HCT116 (cell line): Measurements from ENCODE around the gene NIBAN1. TPM values are rescaled to one million over a fixed set of nuclear protein-coding genes. Genes with fewer than 3 reads are reported as not detected.

Experiments
- ATAC-seq: fragments of 200-7000 bp; cut with Tn5 transposase; 2 replicates; pipeline ENCODE4 v1.9.1; 2020; ENCODE audit warnings: mild to moderate bottlenecking, moderate library complexity
- BruUV-seq: library from RNA; stranded (reverse); fragments of 400-500 nt; replicated peaks from 2 replicates; lab custom pipeline; 2021; lab: Mats Ljungman, UMichigan
- CTCF ChIA-PET: fragments of 300-600 bp; sonication (Branson Sonifier 250); formaldehyde crosslinking; loops from one replicate; lab custom pipeline; 2021; ENCODE audit warnings: antibody characterized with exemption; lab: Charles Lee
- POLR2A ChIA-PET: fragments of 300-600, 350-600 bp; sonication (Branson Sonifier 250); formaldehyde crosslinking; loops from one replicate; lab custom pipeline; 2021; ENCODE audit warnings: antibody characterized with exemption; lab: Charles Lee
- RAD21 ChIA-PET, 2 experiments: fragments of 300-600 bp; sonication (Branson Sonifier 250); formaldehyde crosslinking; loops; one replicate each; lab custom pipeline; 2023; ENCODE audit warnings: low total read pairs in 2 of 2; ENCODE audit not compliant: uncharacterized antibody in 2 of 2, unreplicated experiment in 2 of 2, low non-redundant PET in 1 of 2; lab: Charles Lee
- DNase-seq: peaks from one replicate; pipeline ENCODE4 v3.0.0-alpha.2; 2010; ENCODE audit warnings: low read depth, low spot score
- H2AFZ ChIP-seq: fragments of 200-600 bp; shearing (Covaris generic), sonication (generic); 2 replicates; pipeline ENCODE4 v1.6.1; 2017; ENCODE audit warnings: low read depth, mixed run types, mixed read lengths, antibody characterized with exemption, low read length; ENCODE audit not compliant: poor library complexity, severe bottlenecking
- H3K27ac ChIP-seq: 2 replicates; pipeline ENCODE4 v1.5.1; 2012; ENCODE audit warnings: low read depth, low read length
- H3K27me3 ChIP-seq: fragments of 200-600 bp; sonication (generic); 2 replicates; pipeline ENCODE4 v1.6.1; 2016; ENCODE audit warnings: mixed run types, low read length, mixed read lengths; ENCODE audit not compliant: insufficient read depth
- H3K36me3 ChIP-seq, 2 experiments: fragments of 200-500 bp in 1 of 2; fragments of 200-600 bp in 1 of 2; sonication (Bioruptor generic) in 1 of 2; sonication (generic) in 1 of 2; 2 replicates each; pipeline versions ENCODE4 v1.5.1 to v1.6.1; 2014 to 2016; ENCODE audit warnings: low read length in 2 of 2, inconsistent platforms in 1 of 2, mixed read lengths in 1 of 2, mixed run types in 1 of 2; ENCODE audit not compliant: insufficient read depth in 2 of 2, control insufficient read depth in 1 of 2
- H3K4me1 ChIP-seq, 2 experiments: fragments of 200-600 bp in 1 of 2; sonication (generic) in 1 of 2; 2 replicates each; pipeline versions ENCODE4 v1.5.1 to v1.6.1; 2012 to 2017; ENCODE audit warnings: low read length in 2 of 2, inconsistent platforms in 1 of 2, mild to moderate bottlenecking in 1 of 2, mixed read lengths in 1 of 2, mixed run types in 1 of 2, moderate library complexity in 1 of 2; ENCODE audit not compliant: insufficient read depth in 2 of 2, control insufficient read depth in 1 of 2
- H3K4me2 ChIP-seq: fragments of 200-600 bp; sonication (generic); 2 replicates; pipeline ENCODE4 v1.6.1; 2017; ENCODE audit warnings: mixed run types, low read length, mixed read lengths
- H3K4me3 ChIP-seq, 2 experiments: fragments of 200-600 bp in 1 of 2; sonication (generic) in 1 of 2; replicated peaks in 1 of 2; 2 replicates each; pipeline ENCODE4 v1.5.1; 2011 to 2016; ENCODE audit warnings: low read length in 2 of 2, control low read depth in 1 of 2, low read depth in 1 of 2, mild to moderate bottlenecking in 1 of 2, mixed read lengths in 1 of 2, mixed run types in 1 of 2
- H3K79me2 ChIP-seq: fragments of 200-600 bp; sonication (generic); 2 replicates; pipeline ENCODE4 v1.6.1; 2017; ENCODE audit warnings: mild to moderate bottlenecking, mixed run types, low read length, moderate library complexity, mixed read lengths; ENCODE audit not compliant: insufficient read depth
- H3K9ac ChIP-seq: fragments of 200-600 bp; sonication (generic); 2 replicates; pipeline ENCODE4 v1.6.1; 2016; ENCODE audit warnings: low read length, mixed read lengths
- H3K9me2 ChIP-seq: fragments of 200-600 bp; sonication (generic), shearing (Covaris generic); 2 replicates; pipeline ENCODE4 v1.6.1; 2017; ENCODE audit warnings: mixed run types, mild to moderate bottlenecking, moderate library complexity; ENCODE audit not compliant: insufficient read depth
- H3K9me3 ChIP-seq, 2 experiments: fragments of 200-500 bp in 1 of 2; fragments of 200-600 bp in 1 of 2; sonication (Bioruptor generic) in 1 of 2; sonication (generic) in 1 of 2; 2 replicates each; pipeline ENCODE4 v1.6.1; 2014 to 2017; ENCODE audit warnings: low read length in 2 of 2, mixed read lengths in 2 of 2, inconsistent platforms in 1 of 2, low read depth in 1 of 2, mild to moderate bottlenecking in 1 of 2, mixed run types in 1 of 2, moderate library complexity in 1 of 2; ENCODE audit not compliant: control insufficient read depth in 1 of 2, insufficient read depth in 1 of 2
- H4K20me1 ChIP-seq: fragments of 200-600 bp; sonication (generic), shearing (Covaris generic); 2 replicates; pipeline ENCODE4 v1.6.1; 2017; ENCODE audit warnings: mixed run types, mild to moderate bottlenecking, moderate library complexity; ENCODE audit not compliant: insufficient read depth
- EGR1 ChIP-seq: IDR thresholded peaks from 2 replicates; pipeline ENCODE4 v1.6.1; 2012; ENCODE audit warnings: low read depth
- ELF1 ChIP-seq: IDR thresholded peaks from 2 replicates; pipeline ENCODE4 v1.6.1; 2012; ENCODE audit warnings: low read depth, borderline replicate concordance
- EZH2 ChIP-seq: fragments of 200-600 bp; sonication (generic); IDR thresholded peaks from 2 replicates; pipeline ENCODE4 v1.6.1; 2017; ENCODE audit warnings: antibody characterized with exemption, mixed run types
- EZH2phosphoT487 ChIP-seq: fragments of 200-600 bp; IDR thresholded peaks from 2 replicates; pipeline ENCODE4 v1.6.1; 2018; ENCODE audit warnings: antibody characterized with exemption, borderline replicate concordance
- FOSL1 ChIP-seq: IDR thresholded peaks from 2 replicates; pipeline ENCODE4 v1.6.1; 2012; ENCODE audit warnings: low read depth
- JUND ChIP-seq: IDR thresholded peaks from 2 replicates; pipeline ENCODE4 v1.6.1; 2012
- POLR2A ChIP-seq: IDR thresholded peaks from 2 replicates; pipeline ENCODE4 v1.7.0; 2011; ENCODE audit warnings: borderline replicate concordance; ENCODE audit not compliant: insufficient read depth, insufficient read length; ENCODE audit errors: extremely low read depth
- POLR2AphosphoS5 ChIP-seq: IDR thresholded peaks from 2 replicates; pipeline ENCODE4 v1.6.1; 2011; ENCODE audit warnings: mild to moderate bottlenecking, low read depth, low read length, moderate library complexity
- REST ChIP-seq: IDR thresholded peaks from 2 replicates; pipeline ENCODE4 v1.6.1; 2012; ENCODE audit warnings: low read depth
- SIN3A ChIP-seq: IDR thresholded peaks from 2 replicates; pipeline ENCODE4 v1.6.1; 2012; ENCODE audit warnings: low read depth
- SP1 ChIP-seq: IDR thresholded peaks from 2 replicates; pipeline ENCODE4 v1.6.1; 2012; ENCODE audit warnings: low read depth
- YY1 ChIP-seq: IDR thresholded peaks from 2 replicates; pipeline ENCODE4 v1.6.1; 2011; ENCODE audit warnings: low read length, low read depth, moderate library complexity, mild to moderate bottlenecking; ENCODE audit not compliant: insufficient replicate concordance; ENCODE audit errors: extremely low read depth
- ZNF274 ChIP-seq: fragments of 200-500 bp; sonication (Bioruptor generic); IDR thresholded peaks from 2 replicates; pipeline ENCODE4 v1.6.1; 2014; ENCODE audit warnings: mild to moderate bottlenecking, low read depth, low read length, inconsistent platforms
- intact Hi-C: fragments of 100-400 bp; cut with micrococcal nuclease; formaldehyde crosslinking; loops from 2 replicates; pipeline ENCODE4 v1.10.0; 2022
- total RNA-seq: library from RNA; stranded (reverse); gene quantifications from one replicate; pipeline ENCODE4 v1.2.1, GENCODE V29; 2021; ENCODE audit not compliant: unreplicated experiment
- TF ChIP-seq, protein P1 (sequence below): IDR thresholded peaks from 2 replicates; pipeline ENCODE4 v1.6.1; 2012

Gene NIBAN1
- total RNA-seq, 1 experiment from 2014 or later: 10.3 TPM

GRCh38 chr1:184933944-184934343, 40.4 kb downstream of the NIBAN1 start:
- no peak overlapping the region for H2AFZ ChIP-seq
- H3K4me2 ChIP-seq: no peak overlapping the region
- DNase-seq (no peak), ATAC-seq (no peak)
- H3K9ac ChIP-seq: no peak overlapping the region
- H4K20me1 ChIP-seq: no peaks in the 10 kb centered on the region
- ChIA-PET CTCF (no interaction called here), POLR2A (no interaction called here), RAD21 (no interaction called here)
- H3K4me3 ChIP-seq: no peak overlapping the region
- H3K9me3 ChIP-seq: no peaks in the 10 kb centered on the region
- H3K79me2 ChIP-seq: no peaks in the 10 kb centered on the region
- BruUV-seq: no TSS peak
- no peaks in the 10 kb centered on the region for H3K27me3 ChIP-seq
- H3K36me3 ChIP-seq: no peaks in the 10 kb centered on the region
- H3K4me1 ChIP-seq: no peaks in the 10 kb centered on the region
- TF ChIP-seq POLR2A: no peak
- TF ChIP-seq, protein P1, sequence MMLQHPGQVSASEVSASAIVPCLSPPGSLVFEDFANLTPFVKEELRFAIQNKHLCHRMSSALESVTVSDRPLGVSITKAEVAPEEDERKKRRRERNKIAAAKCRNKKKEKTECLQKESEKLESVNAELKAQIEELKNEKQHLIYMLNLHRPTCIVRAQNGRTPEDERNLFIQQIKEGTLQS: no peak
- no peak for TF ChIP-seq EGR1
- TF ChIP-seq SP1: no peak
- TF ChIP-seq EZH2: no peak
- no peak for TF ChIP-seq ELF1
- TF ChIP-seq EZH2phosphoT487: no peak
- TF ChIP-seq REST: no peak
- TF ChIP-seq FOSL1: no peak
- no peak for TF ChIP-seq JUND
- TF ChIP-seq POLR2AphosphoS5: no peak
- no peak for TF ChIP-seq ZNF274
- no peak for TF ChIP-seq SIN3A
- TF ChIP-seq YY1: no peak
- intact Hi-C loops: no loop called here
- H3K27ac ChIP-seq: no peak overlapping the region
- H3K9me2 ChIP-seq: no peaks in the 10 kb centered on the region
